AG10803 (cell line): ENCODE measurements around the gene PRR23B.

Source experiments
- DNase-seq: peaks from one replicate; pipeline ENCODE4 v3.0.0; 2010; ENCODE audit warnings: low read depth
- H3K4me3 ChIP-seq: 2 replicates; pipeline ENCODE4 v1.5.1; 2011; ENCODE audit warnings: mild to moderate bottlenecking, low read length, control low read depth
- TF ChIP-seq, protein P1 (sequence below): conservative IDR thresholded peaks from 2 replicates; pipeline ENCODE4 v1.5.1; 2011; ENCODE audit warnings: mild to moderate bottlenecking, low read length, control low read depth, inconsistent platforms

PRR23B gene

DNA sequence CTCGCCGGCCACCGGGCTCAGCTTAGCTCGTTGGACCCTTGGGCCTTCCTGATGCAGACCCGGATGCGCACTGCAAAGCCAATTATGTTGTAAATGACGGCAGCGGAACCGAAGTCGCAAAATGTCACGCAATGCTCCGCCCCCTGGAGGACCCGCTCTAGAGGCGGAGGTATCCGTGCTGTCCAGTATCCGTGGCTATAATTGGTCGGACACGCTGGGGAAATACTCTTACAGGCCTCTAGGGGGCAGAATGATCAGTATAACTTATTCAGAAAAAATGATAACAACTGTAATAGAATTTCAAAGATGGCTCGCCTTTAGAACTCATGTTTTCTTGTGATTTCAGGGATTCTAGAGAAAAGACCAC lies at the start of gene PRR23B:
TSS of gene PRR23B (minus strand) at position 59 of the 367 bp plus-strand sequence. CDS start 265 bp downstream, outside the sequence.
- TF ChIP-seq, protein P1, sequence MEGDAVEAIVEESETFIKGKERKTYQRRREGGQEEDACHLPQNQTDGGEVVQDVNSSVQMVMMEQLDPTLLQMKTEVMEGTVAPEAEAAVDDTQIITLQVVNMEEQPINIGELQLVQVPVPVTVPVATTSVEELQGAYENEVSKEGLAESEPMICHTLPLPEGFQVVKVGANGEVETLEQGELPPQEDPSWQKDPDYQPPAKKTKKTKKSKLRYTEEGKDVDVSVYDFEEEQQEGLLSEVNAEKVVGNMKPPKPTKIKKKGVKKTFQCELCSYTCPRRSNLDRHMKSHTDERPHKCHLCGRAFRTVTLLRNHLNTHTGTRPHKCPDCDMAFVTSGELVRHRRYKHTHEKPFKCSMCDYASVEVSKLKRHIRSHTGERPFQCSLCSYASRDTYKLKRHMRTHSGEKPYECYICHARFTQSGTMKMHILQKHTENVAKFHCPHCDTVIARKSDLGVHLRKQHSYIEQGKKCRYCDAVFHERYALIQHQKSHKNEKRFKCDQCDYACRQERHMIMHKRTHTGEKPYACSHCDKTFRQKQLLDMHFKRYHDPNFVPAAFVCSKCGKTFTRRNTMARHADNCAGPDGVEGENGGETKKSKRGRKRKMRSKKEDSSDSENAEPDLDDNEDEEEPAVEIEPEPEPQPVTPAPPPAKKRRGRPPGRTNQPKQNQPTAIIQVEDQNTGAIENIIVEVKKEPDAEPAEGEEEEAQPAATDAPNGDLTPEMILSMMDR, result 0 out of 2 replicates have a peak, but pooled peaks have one; percentile 10
- H3K4me3 ChIP-seq, result no peak within 1 kb of the TSS
- DNase-seq, result no peak

DNA sequence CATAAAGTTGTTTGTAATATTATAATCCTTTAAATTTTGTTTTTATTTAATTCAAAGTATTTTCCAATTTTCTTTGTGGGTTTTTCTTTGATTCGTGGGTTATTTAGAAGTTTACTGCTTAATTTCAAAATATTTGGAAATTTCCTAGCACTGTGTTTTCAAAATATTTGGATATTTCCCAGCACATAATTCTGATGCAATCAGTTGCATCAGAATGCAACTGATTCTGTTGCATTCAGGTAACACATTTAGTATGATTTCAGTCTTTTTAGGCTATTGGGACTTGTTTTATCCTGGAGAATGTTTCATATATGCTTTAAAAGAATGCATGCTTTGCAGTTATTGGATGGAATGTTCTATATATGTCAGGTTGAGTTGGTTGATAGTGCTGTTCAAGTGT lies 42.2 kb upstream of the PRR23B start:
- DNase-seq, result no peak
- H3K4me3 ChIP-seq, result no peak overlapping the region
- TF ChIP-seq, protein P1, result no peak

DNA sequence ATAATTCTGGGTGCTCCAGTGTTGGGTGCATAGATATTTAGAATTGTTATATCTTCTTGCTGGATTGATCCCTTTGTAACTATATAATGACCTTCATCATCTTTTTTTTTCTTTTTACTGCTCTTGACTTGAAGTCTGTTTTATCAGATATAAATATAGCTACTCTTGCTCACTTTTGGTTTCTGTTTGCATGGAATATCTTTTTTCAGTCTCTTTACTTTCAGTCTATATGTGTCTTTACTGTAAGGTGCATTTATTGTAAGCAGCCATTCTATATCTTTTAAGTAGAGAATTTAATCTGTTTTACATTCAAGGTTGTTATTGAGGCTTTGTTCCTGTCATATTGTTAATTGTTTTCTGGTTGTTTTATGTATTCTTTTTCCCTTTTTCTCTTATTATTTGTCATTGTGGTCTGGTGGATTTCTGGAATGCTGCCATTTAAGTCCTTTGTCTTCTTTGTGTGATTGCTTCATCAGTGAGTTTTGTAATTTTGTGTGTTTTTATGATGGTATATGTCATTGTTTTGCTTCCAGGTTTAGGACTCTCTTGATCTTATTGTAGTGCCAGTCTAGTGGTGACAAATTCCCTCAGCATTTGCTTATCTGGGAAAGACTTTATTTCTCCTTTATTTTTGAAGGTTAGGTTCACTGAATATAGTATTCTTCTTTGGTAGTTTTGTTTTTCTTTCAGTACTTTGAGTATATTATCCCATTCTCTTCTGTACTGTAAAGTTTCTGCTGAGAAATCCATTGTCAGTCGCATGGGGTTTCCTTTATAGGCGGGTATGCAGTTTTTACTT lies 32.3 kb upstream of the PRR23B start:
- no peak overlapping the region for H3K4me3 ChIP-seq
- TF ChIP-seq, protein P1, result no peak
- no peak for DNase-seq

DNA sequence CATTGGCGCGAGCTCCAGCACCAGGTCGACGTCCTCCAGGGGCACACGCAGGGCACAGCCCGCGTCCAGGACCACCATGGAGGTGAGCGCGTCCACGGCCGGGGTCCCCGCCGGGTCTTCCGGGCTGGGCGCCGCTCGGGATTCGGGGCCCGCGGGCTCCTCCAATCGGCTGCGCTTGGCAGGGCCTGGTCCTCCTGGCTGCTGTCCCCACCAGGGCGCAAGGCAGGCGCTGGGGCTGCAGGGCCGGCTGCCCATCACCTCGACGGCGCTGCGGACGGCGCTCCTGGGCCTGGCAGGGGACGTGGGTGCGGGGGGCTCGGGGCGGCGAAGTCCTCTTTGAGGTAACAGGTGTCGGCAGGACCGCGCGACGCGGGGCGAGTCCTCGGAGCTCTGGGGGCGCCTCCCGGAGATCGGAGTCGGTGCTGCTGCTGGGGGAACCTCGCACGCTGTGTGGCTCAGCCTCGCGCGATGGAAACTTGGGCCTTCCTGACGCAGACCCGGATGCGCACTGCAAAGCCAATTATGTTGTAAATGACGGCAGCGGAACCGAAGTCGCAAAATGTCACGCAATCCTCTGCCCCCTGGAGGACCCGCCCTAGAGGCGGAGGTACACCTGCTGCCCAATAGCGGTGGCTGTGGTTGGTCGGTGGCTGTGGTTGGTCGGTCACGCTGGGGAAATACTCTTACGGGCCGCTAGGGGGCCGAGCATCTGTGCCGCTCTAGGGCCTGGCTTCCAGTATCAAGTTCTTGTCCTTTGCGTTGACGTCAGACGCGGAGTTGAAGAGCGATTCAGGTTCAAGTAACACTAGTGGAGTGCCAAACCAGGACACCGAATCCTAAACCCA lies 23.9 kb upstream of the PRR23B start, which contains the start of gene PRR23C:
TSS of gene PRR23C (minus strand) at position 527 of the 845 bp plus-strand sequence. CDS start at position 255, 272 bp downstream.
- no peak within 1 kb of the TSS for H3K4me3 ChIP-seq
- TF ChIP-seq, protein P1, result no peak
- DNase-seq, result no peak

DNA sequence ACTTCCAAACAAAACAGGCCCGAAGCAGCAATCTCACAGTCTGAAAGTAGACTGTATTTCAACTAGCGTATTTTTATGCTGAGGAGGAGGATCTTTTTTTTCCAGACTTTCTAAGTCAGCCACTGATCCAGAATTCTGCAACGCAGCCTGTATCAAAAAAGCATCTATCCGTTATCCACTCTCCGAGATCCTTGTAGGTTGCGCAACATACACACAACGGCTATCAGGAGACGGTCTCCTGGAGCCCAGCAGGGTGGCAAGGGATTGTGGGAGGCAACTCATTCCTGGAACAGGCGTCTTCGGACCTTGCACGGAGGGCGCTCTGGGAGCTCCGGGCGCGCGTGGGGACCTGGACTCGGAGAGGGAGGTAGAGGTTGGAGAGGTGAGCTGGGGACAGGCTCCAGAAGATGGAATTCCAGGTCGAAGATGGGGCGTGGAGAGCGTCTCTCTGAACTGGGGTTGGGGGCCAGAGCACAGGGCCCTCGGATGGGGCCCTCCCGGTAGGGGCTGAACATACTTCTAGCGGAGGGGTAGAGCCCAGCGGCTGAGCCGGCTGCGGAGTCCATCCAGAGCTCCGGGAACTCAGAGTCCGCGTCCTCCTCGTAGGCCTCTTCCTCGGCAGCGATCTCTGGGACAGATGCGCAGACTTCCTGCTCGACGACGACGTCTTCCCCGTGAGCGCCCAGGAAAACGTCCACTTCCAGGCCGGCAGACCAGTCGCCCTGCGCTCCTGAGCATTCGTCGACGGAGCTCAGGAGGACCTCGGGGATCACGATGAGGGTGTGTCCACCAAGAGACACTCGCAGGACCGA lies 23.0 kb upstream of the PRR23B start:
- DNase-seq, result no peak
- TF ChIP-seq, protein P1, result no peak
- no peak overlapping the region for H3K4me3 ChIP-seq

DNA sequence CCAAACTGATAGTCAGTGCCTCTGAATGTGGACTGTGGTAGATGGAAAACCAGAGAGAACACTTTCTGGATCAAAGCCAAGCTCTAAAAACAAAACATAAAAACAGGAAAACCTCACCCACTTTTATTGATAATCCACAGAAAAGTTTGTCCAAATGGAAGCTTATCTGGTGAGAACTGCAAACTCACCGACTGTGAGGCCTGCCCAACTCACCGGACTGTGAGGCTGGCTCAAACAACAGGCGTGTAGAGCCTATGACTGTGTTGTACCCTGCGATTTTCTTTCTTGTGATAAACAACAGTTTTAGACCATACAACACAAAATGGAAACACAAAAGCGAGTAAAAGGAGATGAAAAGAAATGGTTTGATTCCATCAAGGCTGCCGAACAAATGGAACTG lies 16.8 kb upstream of the PRR23B start:
- H3K4me3 ChIP-seq, result no peak overlapping the region
- DNase-seq, result no peak
- TF ChIP-seq, protein P1, result no peak
